ENCODE data around the gene TM9SF1. TPM values are rescaled to one million over a fixed set of nuclear protein-coding genes. Genes with fewer than 3 reads are reported as not detected.

The TM9SF1 gene
- total and polyA plus RNA-seq, 10 of the 15 experiments (the other 5 are each of a cell fraction or from before 2014, with no cell fraction given) = 7.2 to 39.2 (median 17.6) TPM

DNA sequence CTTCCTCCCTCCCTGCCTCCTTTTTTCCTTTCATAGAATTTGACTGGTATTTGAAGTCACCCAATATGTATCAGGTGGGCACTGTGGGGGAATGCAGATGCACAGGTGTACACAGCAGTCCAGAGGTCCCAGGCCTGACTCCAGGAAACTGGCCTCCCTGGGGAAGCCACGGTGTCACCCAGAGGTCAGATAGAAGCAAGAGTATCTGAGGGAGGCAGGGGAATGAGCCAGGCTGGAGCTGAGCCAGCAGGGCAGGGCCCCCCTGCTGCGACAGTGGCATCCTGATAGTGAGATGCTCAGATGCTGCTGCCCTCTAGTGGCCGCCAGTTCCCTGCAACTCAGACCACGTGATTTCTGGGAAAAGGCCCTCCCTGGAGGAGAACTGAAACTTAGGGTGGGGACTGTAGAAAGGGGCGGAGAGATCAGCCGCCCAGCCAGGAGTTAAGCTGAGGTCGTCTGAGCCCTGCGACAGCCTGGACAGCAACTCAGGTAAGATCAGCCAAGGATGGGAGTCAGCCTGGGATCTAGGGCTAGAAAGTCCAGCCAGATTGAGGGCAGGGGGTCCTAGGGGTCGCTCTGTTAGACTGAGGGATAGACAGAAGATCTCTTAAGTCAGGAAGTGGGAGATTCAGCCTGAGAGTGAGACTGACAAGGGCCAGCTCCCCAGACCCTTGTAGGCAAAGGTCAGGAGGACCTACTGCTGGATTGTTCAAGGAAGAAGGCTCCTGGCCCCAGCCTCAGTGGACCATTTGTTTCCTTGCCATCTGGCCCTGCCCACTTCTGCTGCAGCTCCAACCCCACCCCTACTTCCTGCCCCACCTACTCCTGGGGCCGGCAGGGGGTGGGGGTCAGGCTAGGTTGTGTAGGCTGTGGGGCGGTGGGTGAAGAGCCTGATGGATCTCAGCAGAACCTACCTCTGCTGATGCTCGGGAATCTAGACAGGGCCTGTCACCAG, 34.1 kb downstream of the TM9SF1 start, which contains the start of gene IRF9 (continued):
- TF ChIP-seq, protein P1, sequence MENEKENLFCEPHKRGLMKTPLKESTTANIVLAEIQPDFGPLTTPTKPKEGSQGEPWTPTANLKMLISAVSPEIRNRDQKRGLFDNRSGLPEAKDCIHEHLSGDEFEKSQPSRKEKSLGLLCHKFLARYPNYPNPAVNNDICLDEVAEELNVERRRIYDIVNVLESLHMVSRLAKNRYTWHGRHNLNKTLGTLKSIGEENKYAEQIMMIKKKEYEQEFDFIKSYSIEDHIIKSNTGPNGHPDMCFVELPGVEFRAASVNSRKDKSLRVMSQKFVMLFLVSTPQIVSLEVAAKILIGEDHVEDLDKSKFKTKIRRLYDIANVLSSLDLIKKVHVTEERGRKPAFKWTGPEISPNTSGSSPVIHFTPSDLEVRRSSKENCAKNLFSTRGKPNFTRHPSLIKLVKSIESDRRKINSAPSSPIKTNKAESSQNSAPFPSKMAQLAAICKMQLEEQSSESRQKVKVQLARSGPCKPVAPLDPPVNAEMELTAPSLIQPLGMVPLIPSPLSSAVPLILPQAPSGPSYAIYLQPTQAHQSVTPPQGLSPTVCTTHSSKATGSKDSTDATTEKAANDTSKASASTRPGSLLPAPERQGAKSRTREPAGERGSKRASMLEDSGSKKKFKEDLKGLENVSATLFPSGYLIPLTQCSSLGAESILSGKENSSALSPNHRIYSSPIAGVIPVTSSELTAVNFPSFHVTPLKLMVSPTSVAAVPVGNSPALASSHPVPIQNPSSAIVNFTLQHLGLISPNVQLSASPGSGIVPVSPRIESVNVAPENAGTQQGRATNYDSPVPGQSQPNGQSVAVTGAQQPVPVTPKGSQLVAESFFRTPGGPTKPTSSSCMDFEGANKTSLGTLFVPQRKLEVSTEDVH (IDR thresholded peaks at IDR 0.05; ENCODE audit: low read depth, partially characterized antibody) = peak; percentile 58
- TF ChIP-seq ZZZ3 (IDR thresholded peaks at IDR 0.05; ENCODE audit: control insufficient read depth, insufficient read length, low read depth) = no peak
- TF ChIP-seq E4F1 (IDR thresholded peaks at IDR 0.05; ENCODE audit: borderline replicate concordance, partially characterized antibody) = no peak
- TF ChIP-seq EGR1 (IDR thresholded peaks at IDR 0.05; ENCODE audit: borderline replicate concordance in 1 of 2, low read depth in 2 of 2, low read length in 2 of 2) = peak in 1 of 2 experiments; percentile 47; a peak in 1 of 3 replicates
- peak; percentile 93 for TF ChIP-seq SPI1 (IDR thresholded peaks at IDR 0.05; ENCODE audit: borderline replicate concordance, insufficient read depth, low read depth, low read length)
- TF ChIP-seq, protein P2, sequence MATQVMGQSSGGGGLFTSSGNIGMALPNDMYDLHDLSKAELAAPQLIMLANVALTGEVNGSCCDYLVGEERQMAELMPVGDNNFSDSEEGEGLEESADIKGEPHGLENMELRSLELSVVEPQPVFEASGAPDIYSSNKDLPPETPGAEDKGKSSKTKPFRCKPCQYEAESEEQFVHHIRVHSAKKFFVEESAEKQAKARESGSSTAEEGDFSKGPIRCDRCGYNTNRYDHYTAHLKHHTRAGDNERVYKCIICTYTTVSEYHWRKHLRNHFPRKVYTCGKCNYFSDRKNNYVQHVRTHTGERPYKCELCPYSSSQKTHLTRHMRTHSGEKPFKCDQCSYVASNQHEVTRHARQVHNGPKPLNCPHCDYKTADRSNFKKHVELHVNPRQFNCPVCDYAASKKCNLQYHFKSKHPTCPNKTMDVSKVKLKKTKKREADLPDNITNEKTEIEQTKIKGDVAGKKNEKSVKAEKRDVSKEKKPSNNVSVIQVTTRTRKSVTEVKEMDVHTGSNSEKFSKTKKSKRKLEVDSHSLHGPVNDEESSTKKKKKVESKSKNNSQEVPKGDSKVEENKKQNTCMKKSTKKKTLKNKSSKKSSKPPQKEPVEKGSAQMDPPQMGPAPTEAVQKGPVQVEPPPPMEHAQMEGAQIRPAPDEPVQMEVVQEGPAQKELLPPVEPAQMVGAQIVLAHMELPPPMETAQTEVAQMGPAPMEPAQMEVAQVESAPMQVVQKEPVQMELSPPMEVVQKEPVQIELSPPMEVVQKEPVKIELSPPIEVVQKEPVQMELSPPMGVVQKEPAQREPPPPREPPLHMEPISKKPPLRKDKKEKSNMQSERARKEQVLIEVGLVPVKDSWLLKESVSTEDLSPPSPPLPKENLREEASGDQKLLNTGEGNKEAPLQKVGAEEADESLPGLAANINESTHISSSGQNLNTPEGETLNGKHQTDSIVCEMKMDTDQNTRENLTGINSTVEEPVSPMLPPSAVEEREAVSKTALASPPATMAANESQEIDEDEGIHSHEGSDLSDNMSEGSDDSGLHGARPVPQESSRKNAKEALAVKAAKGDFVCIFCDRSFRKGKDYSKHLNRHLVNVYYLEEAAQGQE (IDR thresholded peaks at IDR 0.05; ENCODE audit: low read depth, low read length) = peak; percentile 56; the same call in 1 of the 2 replicates
- peak; percentile 92 for TF ChIP-seq ATF3 (IDR thresholded peaks at IDR 0.05; ENCODE audit: borderline replicate concordance, extremely low read depth, low read depth, low read length)
- TF ChIP-seq RBBP5 (conservative IDR thresholded peaks at IDR 0.05) = no peak
- no peak for TF ChIP-seq CBX3 (IDR thresholded peaks at IDR 0.05; ENCODE audit: borderline replicate concordance, low read depth)
- peak; percentile 91 for TF ChIP-seq SMAD1 (IDR thresholded peaks at IDR 0.05; ENCODE audit: low read depth, partially characterized antibody)
- TF ChIP-seq RELA (IDR thresholded peaks at IDR 0.05; ENCODE audit: borderline replicate concordance, partially characterized antibody) = peak; percentile 92
- TF ChIP-seq ZNF24 (IDR thresholded peaks at IDR 0.05) = no peak
- TF ChIP-seq BRCA1 (IDR thresholded peaks at IDR 0.05; ENCODE audit: low read depth, low read length) = no peak
- TF ChIP-seq NFYB (IDR thresholded peaks at IDR 0.05; ENCODE audit: insufficient read depth, low read depth, low read length) = no peak
- TF ChIP-seq RB1 (IDR thresholded peaks at IDR 0.05; ENCODE audit: borderline replicate concordance) = peak; percentile 74
- TF ChIP-seq NBN (IDR thresholded peaks at IDR 0.05) = peak; percentile 92
- TF ChIP-seq NR2C1 (IDR thresholded peaks at IDR 0.05) = no peak
- TF ChIP-seq YBX1 (IDR thresholded peaks at IDR 0.05) = no peak
- TF ChIP-seq TCF7 (IDR thresholded peaks at IDR 0.05; ENCODE audit: borderline replicate concordance) = peak; percentile 41; the same call in 1 of the 2 replicates
- peak; percentile 97 for TF ChIP-seq RAD51 (IDR thresholded peaks at IDR 0.05)

All from GM12878 (cell line).